SK-N-DZ (cell line): Measurements from ENCODE around the gene SLC34A3. TPM values are rescaled to one million over a fixed set of nuclear protein-coding genes. Genes with fewer than 3 reads are reported as not detected.

ENCODE experiments used
- DNase-seq: peaks from one replicate; pipeline ENCODE4 v3.0.0-alpha.2; 2015; ENCODE audit warnings: low spot score
- polyA plus RNA-seq, 2 experiments: library from polyadenylated mRNA; depleted of rRNA; stranded (reverse); fragments of >200 nt; gene quantifications; 2 replicates each; pipeline ENCODE4 v1.2.3, GENCODE V29; 2014

Gene SLC34A3
- 0.57 TPM in 1 of 2 replicates, not detected in the other for polyA plus RNA-seq (2014; cell fraction: cytosol; rRNA removed)
- 0.82 TPM in 1 of 2 replicates, not detected in the other for polyA plus RNA-seq (2014; cell fraction: nucleus; rRNA removed)

DNA sequence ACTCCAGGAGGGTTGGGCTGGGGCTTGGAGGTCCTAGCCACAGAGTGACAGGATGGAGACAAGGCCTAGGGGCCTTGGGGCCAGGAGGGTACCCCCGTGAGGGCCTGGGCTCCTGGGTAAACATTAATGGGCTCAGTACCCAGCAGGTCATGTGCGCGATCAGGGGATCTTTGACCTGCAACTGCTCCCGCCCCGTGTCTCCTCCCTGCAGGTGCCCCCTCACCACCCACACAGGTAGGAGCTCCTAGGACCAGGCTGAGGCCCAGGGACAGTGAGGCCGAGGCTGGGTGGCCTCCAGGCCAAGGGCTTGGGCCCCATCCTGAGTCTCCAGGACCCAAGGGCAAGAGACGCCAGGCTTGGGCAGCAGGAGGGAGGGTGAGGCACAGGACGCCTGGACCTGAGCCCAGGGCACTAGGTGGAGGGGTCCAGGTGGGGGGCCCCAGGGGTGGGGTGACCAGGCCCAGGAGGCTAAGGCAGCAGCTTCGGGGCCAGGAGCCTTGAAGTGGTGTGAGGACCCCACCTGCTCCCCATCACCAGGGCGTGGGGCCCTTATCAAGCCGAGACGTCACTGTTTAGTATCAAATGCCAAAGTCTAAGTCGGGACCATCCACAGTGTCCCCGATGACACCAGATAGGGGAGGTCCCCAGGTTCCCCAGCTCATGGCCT, at the start of gene SLC34A3:
Gene SLC34A3 (plus strand): TSS at position 197 of the 667 bp plus-strand sequence. CDS start 802 bp downstream, outside the sequence.
- no peak for DNase-seq

DNA sequence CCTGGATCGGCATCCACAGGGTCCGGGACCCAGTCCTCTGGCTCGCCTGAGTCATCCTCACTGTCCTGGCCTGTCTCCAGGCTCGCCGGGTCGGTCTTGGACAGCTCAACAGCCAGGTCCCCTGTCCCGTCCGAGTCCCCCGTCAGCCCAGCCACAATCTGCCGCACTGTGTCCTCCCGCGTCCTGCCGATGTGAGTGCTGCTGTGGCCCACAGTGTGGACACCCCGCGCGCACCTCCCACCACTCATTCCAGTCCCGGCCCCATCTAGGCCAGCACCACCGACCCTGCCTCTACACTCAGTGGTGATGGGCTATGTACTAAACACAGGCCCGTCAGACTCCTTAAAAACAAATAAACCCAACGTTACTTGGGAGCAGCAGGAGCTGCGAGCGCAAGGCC, 49.0 kb upstream of the SLC34A3 start:
- DNase-seq = no peak

DNA sequence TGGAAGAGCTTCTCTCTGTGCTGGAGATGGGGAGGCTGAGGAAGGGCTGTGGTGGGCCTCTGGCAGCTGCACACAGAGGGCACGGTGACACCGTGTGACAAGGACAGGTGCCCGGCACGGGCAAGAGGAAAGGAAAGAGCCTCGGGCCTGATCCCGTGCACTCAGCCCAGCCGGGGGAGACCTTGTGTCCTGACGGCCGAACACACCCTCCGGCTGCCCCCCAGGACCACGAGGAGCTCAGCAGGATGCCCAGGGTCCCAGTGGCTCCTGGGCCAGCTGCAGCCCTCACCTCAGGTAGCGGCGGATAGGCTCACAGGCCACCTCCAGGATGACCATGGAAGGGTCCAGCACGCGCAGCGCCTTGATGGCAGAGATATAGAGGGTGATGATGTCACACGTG, 47.9 kb upstream of the SLC34A3 start:
- DNase-seq = no peak

DNA sequence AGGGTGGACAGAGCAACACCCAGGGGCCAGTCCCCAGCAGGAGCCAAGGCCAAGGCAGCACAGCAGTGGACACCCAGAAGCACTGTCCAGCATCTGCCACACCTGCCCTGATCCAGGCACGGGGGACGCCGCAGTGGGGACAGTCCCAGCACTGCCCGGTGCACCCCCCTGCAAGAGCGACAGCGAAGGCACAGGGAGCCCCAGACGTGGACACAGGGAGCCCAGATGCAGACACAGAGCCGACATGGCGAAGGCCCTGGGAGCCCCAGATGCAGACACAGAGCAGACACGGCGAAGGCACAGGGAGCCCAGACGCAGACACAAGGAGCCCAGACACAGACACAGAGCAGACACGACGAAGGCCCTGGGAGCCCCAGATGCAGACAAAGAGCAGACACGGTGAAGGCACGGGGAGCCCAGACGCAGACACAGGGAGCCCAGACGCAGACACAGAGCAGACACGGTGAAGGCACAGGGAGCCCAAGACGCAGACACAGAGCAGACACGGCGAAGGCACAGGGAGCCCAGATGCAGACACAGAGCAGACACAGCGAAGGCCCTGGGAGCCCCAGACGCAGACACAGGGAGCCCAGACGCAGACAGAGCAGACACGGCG, 46.6 kb upstream of the SLC34A3 start:
- peak; percentile 95 for DNase-seq

DNA sequence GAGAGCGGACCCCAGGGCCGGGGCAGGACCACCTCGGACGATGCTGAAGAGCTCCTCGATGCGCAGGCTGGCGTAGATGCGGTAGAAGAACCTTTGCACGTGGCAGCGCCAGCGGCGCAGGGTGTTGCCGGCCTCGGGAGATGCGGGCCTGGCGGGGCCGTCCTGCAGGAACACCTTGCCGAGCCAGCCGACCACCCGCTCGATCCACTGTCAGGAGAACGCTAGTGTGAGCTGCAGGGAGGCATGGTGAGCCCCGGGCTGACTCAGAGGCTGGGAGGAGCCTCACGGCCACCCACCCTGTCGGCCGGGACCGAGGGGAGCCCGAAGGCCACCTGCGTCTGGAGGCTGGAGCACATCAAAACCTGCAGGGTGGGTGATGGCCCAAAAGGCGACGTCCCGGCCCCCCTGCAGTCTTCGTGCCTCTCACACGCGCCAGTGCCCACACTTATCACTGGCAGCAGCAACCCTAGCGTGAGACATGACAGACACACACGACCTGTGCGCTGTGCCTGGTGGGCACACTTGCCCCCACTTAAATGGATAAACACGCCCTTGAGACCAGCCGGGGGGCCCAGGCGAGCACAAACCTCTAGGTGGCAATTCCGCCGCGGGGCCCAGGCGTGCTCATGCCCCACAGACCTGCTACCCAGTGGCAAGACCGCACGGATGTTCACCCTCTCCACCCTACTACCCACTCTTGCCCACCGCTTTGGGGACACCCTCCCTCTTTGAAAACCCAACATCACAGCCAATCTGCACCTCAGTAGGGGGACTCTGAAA, 45.6 kb upstream of the SLC34A3 start:
- DNase-seq = no peak

DNA sequence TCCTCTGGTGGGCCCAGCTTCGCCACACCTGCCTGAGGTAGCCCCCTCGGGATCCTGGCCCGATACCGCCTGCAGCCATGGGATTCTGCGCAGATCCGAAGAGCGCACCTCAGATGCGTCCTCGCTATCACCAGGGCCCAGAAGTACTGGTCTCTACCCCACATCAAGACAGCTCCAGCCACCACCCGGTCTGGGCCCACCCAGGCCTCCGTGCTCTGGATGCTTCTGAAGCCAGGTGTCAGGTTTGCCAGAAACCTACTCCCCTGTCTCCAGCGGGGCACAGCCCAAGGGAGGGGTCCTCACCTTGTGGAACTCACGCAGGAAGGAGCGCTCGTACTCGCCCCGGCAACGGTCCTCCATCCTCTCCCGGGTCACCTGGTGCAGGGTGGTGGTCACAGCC, 44.8 kb upstream of the SLC34A3 start:
- DNase-seq = no peak

DNA sequence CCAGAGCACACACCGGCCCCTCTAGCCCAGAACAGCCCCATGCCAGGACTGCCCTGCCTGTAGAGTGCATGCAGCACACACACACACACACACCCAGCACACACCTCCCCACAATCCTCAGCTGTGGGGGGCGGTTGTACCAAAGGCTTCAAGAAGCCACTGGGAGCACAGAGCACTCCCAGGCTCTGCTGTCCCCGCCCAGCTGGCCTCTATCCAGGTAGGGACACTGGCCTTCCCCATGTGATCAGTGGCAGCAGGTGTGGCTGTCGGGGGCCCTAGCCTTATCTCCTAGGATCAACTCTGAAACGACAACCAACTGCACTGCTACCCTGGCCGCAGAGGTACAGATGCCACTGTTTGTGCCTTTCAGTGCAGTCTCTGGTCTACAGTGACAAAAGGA, 44.3 kb upstream of the SLC34A3 start:
- no peak for DNase-seq

DNA sequence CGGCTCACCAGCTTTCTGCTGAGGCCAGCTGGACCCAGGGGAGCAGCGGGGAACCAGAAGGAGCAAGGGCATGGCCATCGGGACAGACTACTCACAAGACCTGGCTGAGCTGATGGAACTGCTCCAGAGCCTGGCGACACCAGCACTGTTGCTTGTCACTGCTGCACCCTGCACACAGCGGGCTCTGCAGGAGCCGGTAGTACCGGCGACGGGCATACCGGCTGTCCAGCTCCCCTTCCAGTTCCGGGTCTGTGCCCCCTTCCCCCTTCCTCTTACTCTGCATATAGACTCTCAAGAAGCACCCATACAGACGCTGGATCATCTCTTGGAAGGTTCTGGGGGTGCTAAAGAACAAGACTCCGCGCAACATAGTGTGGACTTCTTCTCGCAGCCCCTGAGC, 43.3 kb upstream of the SLC34A3 start:
- DNase-seq = no peak

DNA sequence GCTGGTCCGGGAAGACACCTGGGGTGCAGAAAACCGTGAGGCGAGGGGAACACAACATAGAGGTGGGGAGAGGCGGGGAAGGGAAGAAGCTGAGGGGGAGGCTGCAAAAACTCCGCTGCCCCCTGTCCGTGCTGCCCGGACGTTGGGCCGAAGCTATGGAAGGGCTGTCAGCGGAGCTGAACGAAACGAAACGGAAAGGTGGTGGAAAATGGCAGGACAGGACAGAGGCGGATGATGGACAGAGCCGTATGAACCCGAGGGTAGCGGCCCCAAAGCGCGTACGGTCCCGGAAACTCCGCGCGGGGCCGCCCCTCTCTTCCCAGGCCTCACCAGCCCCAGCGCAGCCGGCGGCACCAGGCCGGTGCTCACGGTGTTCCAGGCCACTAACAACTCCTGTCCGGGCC, 42.6 kb upstream of the SLC34A3 start:
- DNase-seq = no peak

DNA sequence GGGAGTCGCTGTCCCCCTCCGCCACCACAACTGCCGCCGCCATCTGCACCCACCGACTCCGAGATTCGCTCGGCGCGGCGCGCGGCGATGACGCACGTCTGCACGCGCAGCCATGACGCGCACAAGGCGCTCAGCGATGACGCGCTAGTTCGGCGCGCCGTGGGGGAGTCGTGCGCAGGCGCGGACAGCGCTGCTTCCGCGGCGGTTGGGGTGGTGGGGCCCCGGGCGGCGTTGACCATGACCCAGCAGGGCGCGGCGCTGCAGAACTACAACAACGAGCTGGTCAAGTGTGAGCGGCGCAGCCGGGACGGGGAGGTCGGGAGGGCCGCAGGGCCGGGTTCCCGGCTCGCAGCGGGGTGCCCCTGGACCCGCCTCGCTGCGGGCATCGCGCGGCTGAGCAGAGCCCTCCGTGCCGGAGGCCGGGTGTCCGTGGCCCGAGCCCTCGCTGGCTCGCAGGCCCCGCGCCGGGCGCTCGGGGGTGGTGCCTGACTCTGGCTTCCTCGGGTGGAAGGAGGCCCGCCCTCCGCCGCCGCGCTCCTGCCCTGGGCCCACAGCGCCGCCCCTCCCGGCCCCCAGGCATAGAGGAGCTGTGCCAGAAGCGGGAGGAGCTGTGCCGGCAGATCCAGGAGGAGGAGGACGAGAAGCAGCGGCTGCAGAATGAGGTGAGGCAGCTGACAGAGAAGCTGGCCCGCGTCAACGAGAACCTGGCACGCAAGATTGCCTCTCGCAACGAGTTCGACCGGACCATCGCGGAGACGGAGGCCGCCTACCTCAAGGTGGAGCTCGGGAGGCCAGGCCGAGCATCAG, 42.0 kb upstream of the SLC34A3 start, which contains the start of the genes ANAPC2 and SSNA1:
Gene ANAPC2 (minus strand): TSS at position 71 of the 807 bp plus-strand sequence. CDS start 28 bp downstream, at position 43.
Gene SSNA1 (plus strand): TSS at position 187 of the 807 bp plus-strand sequence. CDS start 51 bp downstream, at position 238.
- peak; percentile 90 for DNase-seq

DNA sequence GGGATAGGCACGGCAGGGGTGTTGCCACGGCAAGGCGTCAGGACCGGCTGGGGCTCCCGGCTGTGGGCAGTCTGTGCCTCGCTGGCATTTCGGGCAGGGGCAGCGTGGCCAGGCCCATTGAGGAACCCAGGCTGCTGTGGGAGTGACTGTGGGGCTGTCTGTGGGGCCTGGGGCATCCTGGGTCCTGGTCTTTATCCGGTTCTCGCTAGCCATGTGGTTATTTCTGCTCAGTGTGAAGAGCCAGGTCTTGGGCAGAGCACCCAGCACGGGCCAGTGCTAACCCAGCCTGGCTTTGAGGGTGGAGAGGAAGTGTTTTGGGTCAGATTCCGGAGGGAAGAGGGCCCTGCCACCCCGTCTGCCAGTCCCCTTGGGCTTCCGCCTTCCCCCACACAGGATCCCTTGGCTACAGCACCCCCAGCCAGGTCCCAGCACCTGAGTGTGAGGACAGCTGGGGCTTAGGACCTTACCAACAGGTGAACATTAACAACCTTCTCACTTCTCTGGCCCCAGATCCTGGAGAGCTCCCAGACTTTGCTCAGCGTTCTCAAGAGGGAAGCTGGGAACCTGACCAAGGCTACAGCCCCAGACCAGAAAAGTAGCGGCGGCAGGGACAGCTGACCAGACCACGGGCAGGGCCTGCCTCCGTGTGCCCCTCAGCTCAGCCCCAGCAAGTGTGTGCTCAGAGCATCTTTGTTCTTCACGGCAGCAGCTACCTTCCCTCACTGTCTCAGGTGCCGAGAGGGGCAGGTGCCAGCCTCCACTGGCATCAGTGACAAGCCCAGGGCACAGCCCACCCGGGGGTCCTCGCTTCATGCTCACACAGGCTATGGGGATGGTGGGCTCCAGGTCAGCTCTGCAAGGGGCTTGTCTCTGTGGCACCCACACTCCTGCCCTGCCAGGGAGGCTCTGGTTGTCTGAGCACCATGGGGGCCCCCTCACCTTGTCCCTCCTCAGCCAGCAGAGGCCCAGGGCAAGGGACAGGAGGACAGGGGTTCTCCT, 41.1 kb upstream of the SLC34A3 start:
- DNase-seq = no peak

DNA sequence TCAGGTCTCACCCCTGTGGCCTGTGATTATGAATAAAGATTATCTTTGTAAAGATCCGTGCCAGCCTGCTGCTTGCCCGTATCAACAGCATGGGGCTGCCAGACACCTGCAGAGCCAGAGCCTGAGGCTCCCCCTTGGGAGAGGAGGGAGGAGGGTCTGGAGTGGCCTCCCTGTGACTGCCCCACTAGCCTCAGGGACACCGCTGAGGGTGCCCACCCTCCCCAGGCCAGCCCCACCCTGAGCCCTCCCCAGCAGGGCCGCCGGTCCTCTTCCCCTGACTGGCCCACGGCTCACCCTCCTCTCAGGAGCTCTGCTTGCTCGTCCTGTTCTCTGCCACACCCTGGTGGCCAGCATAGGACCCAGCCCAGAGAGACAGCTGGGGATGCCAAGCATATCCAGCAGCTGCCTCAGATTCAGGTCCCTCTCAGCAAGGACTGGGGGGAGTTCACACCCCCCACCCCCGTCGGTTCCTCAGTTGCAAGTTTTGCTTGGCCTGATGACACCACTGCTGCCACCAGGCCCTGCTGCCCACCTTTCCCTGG, 40.3 kb upstream of the SLC34A3 start:
- no peak for DNase-seq

DNA sequence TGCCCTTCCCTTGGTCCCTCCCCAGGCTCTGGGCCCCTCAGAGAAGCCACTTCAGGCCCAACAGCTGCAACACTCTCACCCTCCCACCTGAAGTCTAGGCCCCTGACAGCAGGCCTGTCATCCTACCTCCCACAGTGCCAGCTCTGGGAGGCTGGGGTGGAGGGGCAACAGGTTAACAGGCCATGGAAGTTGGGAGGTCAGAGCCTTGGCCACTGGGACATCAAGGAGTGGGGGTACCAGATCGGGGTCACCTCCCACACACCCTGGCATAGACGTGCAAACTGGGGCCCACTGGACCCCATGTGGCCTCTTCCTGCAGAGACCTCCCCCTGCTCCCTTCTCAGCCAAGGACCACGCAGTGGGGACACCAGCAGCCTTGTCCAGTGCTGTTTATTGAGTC, 39.5 kb upstream of the SLC34A3 start:
- no peak for DNase-seq

DNA sequence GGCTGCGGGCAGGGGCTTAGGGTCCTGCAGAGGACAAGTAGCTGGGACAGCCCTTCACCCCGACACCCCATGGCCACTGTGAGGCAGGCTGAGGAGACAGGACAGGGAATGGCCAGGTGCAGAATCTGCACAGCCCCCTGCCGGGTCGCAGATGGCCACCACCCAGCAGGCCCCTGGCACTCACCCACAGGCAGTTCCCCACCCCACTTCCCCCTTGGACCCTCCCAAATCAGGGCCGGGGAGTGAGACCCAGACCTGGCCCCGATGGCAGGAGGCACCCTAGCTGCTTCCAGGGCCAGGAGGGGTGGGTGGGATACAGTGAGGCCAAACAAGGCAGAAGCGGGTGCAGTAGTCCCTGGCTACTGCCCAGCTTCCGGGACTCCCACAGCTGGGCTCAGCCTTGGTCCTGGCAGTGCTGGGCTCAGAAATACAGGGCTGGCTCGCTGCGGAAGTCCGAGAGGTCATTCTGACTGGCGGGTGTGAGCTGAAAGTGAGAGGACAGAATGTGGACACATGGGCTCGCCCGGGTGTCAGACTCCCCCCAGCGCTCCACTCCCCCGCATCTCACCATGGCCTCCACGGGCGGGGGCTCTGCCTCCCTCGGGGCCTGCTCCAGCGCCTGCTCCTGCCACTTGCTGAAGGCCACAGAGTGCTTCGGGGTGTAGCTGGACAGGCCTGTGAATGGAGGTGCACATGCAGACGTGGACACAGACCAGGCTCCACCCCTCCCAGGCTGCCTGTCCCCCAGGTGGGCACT, 38.8 kb upstream of the SLC34A3 start:
- no peak for DNase-seq

DNA sequence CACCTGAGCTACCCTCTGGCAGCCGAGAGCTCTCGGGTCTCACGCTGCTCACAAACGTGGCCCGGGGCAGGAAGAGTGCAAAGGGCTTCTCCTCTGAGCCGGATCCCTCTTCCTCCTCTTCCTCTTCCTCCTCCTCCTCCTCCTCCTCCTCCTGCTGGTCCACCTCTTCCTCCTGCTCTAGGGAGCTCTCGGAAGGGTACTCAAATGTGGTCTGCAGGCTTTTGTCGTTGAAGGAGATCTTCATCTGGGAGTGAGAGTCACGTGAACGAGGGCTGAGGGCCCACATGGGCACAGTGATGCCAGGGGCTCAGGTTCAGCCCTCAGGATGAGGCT, 38.3 kb upstream of the SLC34A3 start:
- DNase-seq = no peak

DNA sequence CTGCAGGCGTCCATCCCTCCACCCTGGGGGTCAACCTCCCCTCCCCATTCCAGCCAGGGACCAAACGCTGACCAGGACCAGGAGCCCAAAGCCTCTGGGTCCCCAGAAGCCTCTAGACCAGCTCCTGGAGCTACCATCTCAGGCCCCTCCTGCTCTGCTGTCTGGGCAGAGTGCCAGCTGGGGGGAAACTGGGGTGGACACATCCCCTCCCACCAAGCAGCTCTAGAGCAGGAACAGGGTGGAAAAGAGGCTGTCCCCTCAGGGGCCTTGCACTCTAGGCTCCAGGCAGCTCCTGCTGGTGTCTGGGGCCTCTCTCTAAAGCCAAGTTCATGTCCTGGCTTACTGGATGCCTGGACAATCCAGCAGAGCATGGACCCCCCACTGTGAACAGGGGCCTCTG, 37.8 kb upstream of the SLC34A3 start:
- no peak for DNase-seq

DNA sequence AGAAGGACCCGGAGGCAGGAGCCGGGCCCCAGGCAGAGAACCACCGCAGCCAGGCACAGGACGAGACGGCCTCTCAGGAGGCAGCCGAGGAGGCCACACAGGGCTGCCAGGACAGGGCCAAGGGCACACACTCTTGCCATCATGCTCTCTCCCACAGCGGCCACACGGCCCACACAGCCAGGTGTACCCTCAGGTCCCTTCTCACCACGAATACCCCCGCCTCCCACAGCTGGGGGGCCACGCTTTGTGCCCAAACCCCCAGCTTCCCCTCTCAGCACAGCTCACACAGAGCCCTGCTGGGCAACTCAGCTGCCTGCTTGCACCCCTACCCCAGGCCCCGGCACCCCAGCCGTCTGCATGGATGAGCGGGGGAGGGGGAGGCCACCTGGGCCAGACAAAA, 36.9 kb upstream of the SLC34A3 start:
- no peak for DNase-seq

DNA sequence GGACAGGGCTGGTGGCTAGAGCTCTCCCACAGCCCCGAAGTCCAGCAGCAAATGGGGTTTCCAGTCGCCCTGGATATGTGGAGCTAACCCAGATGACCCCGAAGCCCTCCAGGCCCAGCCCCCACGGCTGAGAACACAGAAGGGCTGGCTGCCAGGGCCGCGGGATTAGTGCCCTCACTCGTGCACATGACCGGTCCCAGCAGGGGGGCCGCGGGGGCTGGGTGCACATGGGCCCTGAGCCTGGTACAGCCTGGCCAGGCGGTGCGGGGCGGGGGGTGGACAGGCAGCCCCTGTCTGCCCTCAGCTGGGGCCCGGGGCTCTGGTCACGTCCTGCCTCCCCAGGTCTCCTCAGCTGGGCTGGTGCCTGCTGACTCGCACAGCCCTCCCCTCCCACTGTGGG, 36.3 kb upstream of the SLC34A3 start:
- DNase-seq = no peak

DNA sequence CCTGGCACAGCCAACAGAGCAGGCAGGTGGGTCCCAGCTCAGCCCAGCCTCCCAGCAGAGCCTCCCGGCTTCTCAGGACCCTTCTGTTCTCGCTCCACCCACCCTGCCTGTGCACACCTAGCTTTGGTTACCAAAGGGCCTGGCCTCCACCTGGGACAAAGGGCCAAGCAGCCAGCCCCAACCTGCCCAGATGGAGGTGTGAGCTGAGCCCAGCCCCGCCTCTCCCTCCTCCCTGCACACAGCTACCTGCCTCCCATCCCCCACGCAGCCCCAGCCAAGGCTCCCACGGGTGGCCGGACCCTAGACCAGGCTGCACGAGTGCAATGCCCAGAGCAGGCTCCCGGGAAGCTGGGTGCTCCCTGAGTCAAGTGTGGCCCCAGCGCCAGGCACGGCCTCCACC, 35.8 kb upstream of the SLC34A3 start:
- DNase-seq = no peak
